Omental fat pad (tissue), 4 donors: Measurements from ENCODE around the gene CRTAP. TPM values are rescaled to one million over a fixed set of nuclear protein-coding genes. Genes with fewer than 3 reads are reported as not detected.

Experiments used
- ATAC-seq: fragments of 150-250 bp; one replicate; pipeline ENCODE4 v1.9.1; 2016; ENCODE audit warnings: mild to moderate bottlenecking, moderate library complexity; ENCODE audit not compliant: low FRiP score
- DNase-seq: peaks from one replicate; pipeline ENCODE4 v3.0.0-alpha.2; 2019; ENCODE audit warnings: low spot score
- total RNA-seq, 4 donors: library from RNA; depleted of rRNA; stranded (reverse); fragments of >200 nt; gene quantifications; one replicate each; pipeline ENCODE4 v1.1.0, GENCODE V29; 2016
- TF ChIP-seq, protein P1 (sequence below), 3 donors: fragments of 450-650 bp; IDR thresholded peaks; one replicate each; pipeline ENCODE4 v1.5.1; 2016 to 2017; ENCODE audit warnings: antibody characterized with exemption in 3 of 3, mild to moderate bottlenecking in 3 of 3, moderate library complexity in 2 of 3

Gene CRTAP
- total RNA-seq, 4 donors from 2014 or later: 267 to 355 (median 300) TPM

DNA sequence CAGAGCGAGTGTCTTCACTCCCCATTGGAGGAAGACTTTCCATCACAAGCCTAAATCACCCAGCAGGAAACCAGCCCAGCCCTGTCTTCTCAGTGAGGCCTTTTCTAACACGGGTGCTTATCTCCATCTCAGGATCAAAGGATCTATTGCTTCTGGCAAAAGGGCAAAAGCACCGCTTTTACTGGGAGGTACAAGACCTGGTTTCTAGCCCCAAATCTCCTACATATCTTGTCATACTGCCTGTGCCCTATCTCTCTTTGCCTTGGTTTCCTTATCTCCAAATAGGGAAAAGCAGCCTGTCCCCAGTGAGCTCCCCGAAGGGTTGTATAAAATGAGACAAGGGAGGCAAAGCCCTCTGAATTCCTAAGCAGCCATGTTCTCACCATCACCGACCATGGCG, 22.1 kb upstream of the CRTAP start:
- TF ChIP-seq, protein P1, sequence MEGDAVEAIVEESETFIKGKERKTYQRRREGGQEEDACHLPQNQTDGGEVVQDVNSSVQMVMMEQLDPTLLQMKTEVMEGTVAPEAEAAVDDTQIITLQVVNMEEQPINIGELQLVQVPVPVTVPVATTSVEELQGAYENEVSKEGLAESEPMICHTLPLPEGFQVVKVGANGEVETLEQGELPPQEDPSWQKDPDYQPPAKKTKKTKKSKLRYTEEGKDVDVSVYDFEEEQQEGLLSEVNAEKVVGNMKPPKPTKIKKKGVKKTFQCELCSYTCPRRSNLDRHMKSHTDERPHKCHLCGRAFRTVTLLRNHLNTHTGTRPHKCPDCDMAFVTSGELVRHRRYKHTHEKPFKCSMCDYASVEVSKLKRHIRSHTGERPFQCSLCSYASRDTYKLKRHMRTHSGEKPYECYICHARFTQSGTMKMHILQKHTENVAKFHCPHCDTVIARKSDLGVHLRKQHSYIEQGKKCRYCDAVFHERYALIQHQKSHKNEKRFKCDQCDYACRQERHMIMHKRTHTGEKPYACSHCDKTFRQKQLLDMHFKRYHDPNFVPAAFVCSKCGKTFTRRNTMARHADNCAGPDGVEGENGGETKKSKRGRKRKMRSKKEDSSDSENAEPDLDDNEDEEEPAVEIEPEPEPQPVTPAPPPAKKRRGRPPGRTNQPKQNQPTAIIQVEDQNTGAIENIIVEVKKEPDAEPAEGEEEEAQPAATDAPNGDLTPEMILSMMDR (IDR thresholded peaks at IDR 0.05): no peak
- ATAC-seq (no peak), DNase-seq (no peak)

DNA sequence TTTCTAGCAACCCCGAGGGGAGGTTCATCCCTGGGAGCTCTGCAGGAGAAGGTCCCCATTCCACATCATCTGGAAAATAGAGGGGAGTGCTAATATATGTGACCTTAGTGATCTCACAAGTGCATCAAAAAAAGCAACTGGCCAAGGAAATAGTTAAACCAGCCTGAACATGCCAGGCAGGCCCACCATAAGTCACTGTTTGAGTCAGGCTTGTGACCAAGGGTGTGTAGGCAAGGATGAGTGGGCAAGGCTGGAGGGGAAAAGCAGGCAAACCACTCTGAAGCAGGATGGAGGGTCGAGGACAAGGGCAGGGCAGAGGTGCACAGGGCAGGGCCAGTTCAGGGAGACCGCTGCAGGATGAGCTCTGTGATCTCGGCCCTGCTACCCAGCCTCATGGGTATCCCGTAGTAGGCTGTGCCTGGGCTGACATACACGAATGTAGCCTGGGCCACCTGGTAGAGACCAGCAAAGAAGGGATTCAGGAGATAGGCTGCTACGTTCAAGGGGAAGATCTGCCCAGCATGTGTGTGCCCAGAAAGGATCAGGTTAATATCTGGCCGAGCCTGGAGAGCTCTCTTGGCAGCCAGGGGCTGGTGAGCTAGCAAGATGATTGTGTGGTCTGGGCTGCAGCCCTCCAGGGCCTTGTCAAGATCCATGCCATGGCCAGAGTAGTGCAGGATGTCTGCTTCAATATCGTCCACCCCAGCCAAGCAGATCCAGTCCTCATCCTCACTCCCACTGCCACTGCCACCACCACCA, 21.1 kb upstream of the CRTAP start:
- TF ChIP-seq, protein P1 (IDR thresholded peaks at IDR 0.05): no peak
- no peak for DNase-seq
- ATAC-seq: no peak

DNA sequence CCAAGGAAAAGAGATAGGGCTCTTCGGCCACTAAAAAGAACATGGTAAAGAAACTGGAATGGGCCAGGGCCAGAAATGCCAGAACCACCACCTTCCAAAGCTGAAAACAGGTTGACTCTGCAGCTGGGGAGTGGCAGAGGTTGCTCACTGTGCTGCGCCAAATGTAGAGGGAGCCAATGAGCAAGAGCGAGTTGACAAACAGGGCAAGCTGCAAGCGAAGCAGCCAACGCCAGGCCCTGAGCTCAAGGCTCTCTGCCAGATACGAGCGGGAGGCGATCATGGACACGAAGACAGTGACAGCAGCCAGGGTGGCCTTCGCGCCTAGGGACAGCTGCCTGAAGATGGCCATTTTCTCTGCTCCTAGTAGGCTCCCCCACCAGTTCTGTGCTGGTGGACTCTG, 20.0 kb upstream of the CRTAP start:
- TF ChIP-seq, protein P1 (IDR thresholded peaks at IDR 0.05): no peak
- DNase-seq: no peak
- ATAC-seq: no peak

DNA sequence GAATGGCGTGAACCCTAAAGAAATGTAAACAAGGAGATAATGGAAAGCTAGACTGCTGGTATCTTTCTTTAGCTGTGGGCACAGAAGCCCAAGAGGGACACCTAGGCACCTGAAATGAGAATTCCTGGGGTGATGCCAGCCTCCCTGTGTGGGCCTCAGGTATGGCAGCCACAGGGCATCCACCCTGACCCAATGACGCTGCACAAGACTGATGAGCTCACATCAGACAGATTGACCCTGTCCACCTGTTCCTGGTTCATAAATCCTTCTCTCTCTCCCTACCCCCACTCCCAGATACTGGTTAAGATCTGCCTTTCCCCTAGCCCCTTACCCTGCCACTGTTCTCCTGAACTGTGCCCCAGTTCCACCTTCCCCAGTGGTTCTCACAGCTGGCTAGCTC, 18.4 kb upstream of the CRTAP start:
- DNase-seq (no peak), ATAC-seq (no peak)
- TF ChIP-seq, protein P1 (IDR thresholded peaks at IDR 0.05): no peak

DNA sequence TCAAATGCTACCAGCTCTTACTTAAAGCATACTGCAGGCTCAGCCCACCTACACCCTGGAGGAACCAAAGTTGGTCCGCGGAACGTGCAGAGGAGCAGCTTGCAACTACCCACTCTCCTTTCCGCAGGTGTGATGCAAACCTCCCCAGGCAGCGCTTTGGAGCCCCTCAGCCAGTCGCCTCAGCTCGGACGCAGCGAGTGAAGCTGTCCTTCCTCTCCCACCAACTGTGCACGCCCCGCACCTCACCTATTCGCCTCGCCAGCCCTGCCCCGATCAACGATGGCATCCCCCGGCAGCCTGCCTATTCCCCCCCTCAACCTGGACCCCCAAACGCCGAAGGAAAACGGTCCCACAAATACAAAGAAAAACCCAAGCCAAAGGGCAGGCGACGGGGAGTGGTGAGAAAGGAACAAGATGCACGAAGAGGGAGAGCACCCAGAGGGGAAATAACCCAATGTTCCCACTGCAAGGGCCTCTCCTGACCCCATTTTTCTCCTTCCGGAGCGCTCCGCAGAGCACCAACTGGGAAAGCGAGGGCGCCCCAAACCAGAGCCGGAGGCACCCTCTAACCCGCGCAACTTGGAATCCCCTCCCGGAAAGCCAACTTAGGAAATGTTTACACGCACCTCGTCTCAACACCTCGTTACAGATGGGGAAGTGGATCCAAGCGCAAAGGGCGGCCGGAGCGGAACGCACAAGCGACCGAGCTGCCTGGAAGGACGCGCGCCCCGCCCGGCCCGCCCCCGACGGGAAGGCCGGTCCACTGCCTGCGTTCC, 17.5 kb upstream of the CRTAP start:
- ATAC-seq (peak; percentile 49), DNase-seq (no peak)
- TF ChIP-seq, protein P1 (IDR thresholded peaks at IDR 0.05): no peak

DNA sequence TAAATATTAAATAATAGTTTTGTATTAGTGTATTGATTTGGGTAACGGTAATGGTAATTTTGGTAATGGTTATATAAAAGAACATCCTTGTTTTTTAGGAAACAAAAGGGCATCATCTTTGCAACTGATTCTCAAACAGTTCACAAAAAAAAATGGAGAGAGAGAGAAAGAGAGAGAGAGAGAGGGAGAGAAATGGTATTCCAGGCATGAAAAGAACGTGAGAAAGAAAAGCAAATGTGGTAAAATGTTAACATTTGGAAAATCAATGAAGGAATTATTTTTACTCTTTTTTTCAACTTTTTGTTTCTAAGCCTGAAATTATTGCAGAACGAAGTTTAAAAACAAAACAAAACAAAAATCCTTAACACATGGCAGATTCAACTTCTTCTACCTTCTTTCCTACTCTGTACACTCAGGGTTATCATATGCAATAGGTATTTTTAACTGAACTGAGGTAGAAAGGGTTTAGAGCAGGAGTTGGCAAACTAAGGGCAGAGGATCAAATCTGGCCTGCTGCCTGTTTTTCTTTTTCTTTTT, 14.6 kb upstream of the CRTAP start:
- ATAC-seq: no peak
- TF ChIP-seq, protein P1 (IDR thresholded peaks at IDR 0.05): no peak

More for the DNA sequence above, 14.6 kb upstream of the CRTAP start:
- no peak for DNase-seq
